IPS DF 4.7 (cell line): ENCODE data around the gene ZNF91.
A peak's percentile ranks its signal among the peaks of the same experiment; 100 is the strongest.
"Not testable (repeated sequence)": the region's sequence is repeated elsewhere in the genome, so short reads cannot be mapped to it uniquely, and the experiment has no call there.

Experiments
- DNase-seq: peaks from one replicate; pipeline ENCODE4 v3.0.0-alpha.2; 2013; ENCODE audit warnings: low spot score; ENCODE audit errors: extremely low read depth

The ZNF91 gene

DNA sequence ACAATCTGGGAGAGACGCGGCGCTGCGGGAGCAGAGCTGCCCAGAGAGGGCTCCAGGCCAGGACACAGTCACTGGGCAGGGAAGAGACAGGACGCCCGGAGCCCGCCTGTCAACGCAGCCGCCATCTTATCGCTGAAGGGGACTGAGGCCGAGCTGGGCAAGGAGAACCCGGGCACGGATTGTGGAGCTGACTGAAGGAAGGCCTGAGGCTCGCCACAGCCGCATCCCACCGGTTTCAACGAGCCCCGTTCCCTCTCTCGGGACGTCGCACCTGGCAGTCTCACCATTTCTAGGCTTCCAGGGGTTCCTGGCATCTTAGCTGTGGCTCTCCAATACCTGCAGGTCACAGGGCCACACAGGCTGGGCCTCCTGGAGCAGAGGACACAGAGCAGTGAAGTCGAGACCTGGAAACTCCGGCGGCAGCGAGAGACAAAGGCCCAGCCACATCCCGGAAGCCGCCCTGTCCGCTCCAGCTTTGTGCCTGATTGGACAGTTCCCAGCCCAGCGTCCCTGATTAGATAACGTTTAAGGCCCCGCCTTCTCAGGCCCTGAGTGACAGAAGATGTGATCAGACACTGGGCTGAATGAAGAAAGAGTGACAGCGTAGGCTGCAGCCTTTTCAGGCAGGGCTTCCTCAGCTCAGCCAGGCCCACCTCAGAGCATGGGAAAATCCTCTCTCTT is at the start of gene ZNF91:
TSS of gene ZNF91 (minus strand) at position 431 of the 681 bp plus-strand sequence. CDS start at position 314, 117 bp downstream.
- peak; percentile 93 for DNase-seq

DNA sequence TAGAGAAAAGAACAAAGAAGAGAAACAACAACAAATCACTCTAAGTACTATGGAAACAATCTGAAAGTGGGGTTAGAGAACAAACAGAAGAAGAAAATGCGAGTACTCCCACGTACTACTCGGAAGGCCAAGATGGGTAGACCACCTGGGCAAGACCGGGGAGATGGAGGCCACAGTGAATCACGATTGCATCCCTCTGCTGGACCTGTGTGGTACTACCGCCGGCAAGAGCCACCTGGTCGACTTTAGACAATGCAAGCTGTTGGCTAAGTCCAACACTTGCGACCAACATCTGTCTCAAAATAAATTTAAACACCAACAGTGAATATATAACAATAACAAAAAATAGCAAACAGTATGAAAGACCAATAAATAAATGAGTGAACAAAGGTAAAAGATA is 45.5 kb upstream of the ZNF91 start:
- no peak for DNase-seq

DNA sequence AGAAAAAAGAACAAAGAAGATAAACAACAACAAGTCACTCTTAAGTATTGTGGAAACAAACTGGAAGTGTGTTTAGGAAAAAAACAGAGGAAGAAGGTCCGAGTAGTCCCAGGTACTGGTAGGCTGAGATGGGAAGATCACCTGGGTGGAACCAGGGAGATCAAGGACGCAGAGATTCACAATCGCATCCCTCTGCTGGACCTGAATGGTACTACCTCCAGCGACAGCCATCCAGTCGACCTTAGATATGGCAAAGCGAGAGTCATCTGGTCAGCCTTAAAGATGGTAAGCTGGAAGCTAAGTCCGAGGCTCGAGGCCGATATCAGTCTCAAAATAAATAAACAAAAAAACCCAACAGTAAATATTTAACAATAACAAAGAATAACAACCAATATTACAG is 44.9 kb upstream of the ZNF91 start:
- no peak for DNase-seq

DNA sequence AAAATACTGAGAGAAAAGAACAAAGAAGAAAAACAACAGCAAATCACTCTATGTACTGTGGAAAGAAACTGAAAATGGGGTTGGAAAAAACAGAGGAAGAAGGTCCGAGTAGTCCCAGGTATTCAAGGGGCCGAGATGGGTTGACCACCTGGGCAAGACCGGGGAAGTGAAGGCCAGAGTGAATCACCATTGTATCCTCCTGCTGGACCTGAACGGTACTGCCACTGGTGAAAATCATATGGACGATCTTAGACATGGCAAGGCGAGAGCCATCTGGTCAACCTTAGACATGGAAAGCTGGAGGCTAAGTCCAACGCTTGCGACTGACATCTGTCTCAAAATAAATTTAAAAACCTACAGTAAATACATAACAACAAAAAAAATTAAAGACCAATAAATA is 44.4 kb upstream of the ZNF91 start:
- DNase-seq, result no peak

DNA sequence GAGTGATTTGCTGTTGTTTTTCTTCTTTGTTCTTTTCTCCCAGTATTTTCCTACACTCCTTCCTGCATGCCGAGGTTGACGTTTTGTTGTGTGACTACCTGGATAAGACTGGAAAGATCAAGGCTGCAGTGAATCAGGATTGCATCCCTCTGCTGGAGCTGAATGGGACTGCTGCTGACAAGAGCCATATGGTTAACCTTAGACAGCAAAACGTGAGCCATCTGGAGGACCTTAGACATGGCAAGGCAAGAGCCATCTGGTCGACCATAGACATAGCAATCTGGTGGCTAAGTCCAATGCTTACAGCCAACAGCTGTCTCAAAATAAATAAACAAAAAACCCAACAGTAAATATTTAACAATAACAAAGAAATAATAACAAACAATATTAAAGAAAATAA is 42.6 kb upstream of the ZNF91 start:
- no peak for DNase-seq

DNA sequence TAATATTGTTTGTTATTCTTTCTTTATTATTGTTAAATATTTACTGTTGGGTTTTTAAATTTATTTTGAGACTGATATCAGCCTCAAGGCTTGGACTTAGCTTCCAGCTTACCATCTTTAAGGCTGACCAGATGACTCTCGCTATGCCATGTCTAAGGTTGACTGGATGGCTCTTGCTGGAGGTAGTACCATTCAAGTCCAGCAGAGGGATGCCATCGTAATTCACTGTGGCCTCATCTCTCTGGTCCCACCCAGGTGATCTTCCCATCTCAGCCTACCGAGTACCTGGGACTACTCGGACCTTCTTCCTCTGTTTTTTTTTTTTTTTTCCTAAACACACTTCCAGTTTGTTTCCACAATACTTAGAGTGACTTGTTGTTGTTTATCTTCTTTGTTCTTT is 41.7 kb upstream of the ZNF91 start:
- DNase-seq, result no peak

DNA sequence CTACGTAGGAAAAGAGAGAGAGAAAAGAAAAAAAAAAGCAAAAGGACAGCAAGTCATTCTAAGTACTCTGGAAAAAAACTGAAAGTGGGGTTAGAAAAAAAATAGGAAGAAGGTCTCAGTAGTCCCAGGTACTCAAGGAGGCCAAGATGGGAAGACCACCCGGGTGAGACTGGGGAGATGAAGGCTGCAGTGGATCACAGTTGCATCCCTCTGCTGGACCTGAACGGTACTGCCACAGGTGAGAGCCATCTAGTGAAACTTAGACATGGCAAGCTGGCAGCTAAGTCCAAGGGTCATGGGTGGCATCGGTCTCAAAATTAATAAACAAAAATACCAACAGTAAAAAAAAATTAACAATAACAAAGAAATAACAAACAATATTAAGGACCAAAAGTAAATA is 41.0 kb upstream of the ZNF91 start:
- DNase-seq, result no peak

DNA sequence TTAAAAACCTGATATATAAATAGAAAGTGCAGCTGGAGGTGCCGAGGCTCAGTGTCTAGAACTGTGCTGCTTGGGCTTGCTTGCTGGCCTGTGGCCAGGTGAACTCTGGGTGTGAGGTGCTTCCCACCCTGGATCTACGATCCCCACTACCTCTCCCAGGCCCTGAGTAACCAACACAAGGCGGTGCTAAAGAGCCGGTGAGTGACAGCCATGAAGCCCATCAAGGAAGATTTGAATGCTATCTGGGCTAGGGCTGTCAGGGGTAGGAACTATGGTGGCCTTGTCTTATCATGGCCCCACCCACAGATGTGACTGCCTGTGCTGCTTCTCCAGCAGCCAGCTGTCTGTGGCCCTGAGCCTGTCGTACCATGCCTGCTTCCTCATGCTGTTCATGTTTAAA is 25.6 kb upstream of the ZNF91 start:
- DNase-seq, result no peak

DNA sequence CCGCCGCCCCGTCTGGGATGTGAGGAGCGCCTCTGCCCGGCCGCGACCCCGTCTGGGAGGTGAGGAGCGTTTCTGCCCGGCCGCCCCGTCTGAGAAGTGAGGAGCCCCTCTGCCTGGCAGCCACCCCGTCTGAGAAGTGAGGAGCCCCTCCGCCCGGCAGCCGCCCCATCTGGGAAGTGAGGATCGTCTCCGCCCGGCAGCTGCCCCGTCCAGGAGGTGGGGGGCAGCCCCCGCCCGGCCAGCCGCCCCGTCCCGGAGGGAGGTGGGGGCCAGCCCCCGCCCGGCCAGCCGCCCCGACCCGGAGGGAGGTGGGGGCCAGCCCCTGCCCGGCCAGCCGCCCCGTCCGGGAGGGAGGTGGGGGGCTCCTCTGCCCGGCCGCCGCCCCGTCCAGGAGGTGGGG is 24.0 kb upstream of the ZNF91 start:
- DNase-seq, result not testable (repeated sequence)

DNA sequence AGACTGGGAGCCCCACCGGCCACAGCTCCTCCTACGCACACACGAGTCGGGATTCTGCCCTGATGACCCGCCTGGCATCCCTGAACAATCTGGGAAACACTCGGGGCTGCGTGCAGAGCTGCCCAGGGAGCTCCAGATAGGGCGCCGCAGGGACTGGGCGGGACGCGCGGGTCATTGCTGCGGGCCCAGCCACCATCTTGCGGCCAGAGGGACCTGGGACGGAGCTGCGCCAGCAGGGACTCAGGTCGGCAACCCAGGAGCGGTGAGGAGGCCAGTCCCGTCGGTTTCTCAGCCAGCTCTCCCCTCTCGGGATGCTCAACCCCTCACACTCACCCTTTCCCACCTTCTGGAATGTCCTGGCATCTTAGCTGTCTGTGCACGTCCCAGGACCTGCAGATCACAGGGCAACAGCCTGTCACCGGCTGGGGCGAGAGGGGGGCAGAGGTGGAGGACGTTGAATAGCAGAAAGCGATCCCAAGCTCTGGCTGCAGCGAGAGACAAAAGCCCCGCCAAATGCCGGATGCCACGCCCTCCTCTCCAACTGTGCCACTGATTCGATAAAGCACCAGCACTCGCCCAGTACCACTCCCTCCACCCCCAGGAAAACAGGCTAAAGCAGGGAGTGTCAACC is 20.4 kb upstream of the ZNF91 start:
- no peak for DNase-seq

DNA sequence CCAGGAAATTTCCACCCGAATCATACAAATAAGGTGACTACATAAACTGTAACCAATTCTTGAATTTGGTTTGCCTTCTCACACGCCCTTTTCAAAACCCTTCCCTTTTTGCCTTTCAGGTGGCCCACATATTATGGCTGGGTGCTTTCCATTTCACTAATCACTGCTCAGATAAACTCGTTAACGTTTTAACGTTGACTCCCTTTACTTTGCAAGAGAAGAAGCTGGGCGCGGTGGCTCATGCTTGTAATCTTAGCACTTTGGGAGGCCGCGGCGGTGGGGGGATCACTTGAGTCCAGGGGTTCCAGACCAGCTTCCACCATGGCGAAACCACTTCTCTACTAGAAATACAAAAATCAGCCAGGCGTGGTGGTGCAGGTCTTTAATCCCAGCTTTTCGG is 19.8 kb upstream of the ZNF91 start:
- DNase-seq, result no peak

DNA sequence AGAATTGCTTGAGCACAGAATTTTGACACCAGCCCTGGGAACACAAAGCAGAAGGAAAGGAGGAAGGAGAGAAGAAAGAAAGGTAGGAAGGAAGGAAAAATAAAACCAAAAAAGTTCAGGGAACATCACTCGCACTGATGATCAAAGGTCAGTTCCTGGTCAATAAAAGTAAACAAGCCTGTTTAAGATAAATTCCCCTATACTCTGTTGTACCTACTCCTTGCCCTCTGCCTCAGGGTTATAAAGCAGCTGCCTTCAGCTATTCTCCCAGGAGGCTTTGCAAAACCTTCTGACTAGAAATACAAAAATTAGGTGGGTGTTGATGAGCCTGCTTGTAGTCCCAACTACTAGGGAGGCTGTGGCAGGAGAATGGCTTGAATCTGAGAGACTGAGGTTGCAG is 14.9 kb upstream of the ZNF91 start:
- DNase-seq, result no peak

DNA sequence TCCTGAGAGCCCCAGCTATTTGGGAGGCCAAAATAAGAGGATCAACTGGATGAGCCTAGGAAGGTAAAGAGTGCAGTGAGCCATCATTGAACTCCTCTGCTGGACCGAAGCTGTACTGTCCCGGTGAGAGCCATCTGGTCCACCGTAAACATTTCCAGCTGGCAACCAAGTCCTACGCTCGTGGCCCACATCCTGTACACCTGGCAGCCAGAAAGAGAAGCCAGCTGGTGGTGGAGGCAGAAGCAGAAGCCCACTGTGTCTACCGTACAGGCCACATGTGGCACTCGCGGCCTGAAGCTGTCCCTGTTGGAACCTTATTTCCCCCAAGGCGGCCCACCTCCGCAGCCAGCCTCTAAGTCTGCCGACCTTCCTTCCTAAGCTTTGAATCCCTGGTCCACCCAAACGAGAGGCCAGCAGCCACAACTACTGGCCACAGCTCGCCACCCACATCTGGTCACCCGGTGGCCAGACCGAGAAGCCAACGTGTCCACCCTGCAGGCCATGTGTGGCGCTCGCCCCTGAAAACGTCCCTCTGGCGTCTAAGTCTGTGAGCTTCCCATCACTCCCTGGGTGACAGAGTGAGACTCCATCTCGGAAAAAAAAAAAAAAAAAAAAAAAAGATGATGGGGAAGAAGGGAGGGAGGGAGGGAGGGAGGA is 14.2 kb upstream of the ZNF91 start:
- DNase-seq, result no peak

DNA sequence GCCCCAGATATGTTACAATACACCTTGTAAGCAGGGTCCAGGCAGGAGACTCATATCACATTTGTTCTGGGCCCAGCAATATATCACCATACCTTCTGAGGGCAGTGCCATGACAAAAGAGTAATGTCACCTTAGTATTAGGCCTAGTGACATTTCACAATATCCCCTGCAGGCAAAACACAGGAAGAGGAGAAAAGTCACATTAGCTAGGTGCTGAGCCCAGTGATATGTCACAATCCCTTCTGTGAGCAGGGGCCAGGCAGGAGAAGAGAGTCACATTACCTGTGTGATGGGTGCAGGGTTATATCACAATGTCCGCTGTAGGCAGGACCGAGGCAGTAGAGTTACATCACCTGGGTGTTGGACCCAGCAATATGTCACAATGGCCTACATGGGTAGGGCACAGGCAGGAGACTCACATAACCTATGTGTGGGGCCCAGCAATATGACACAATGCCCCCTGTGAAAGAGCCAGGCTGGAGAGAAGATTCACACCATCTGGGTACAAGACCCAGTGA is 12.4 kb upstream of the ZNF91 start:
- no peak for DNase-seq

DNA sequence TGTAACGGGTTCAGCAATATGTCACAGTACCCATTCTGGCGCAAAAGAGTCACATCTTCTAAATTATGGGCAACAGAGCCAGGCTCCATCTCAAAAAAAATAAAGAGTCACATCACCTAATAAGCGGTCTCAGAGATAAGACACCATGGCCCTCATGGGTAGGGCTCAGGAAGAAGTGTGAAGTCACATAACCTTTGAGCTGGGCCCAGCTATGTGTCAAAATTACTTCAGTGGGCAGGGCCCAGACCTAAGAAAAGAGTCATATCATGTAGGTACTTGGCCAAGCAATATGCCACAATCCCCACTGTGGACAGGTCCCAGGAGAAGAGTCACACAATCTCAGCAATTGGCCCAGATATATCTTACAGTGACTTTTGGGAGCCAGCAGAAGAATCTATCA is 11.4 kb upstream of the ZNF91 start:
- DNase-seq, result no peak

DNA sequence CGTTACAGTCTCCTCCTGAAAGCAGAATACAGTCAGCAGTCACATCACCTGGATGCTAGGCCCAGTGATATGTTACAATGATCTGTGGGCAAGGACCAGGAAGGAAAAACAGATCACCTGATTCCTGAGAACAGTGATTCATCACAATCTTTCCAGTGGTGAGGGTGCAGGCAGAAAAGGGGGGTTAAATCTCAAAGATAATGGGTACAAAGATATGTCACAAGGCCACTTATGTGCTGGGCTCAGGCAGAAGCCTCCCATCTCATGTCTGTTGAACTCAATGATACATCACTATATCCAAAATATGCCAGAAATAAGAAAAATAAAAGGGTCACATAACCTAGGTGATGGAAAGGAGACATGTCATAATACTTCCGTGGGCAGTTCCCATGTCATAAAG is 10.8 kb upstream of the ZNF91 start:
- DNase-seq, result no peak

DNA sequence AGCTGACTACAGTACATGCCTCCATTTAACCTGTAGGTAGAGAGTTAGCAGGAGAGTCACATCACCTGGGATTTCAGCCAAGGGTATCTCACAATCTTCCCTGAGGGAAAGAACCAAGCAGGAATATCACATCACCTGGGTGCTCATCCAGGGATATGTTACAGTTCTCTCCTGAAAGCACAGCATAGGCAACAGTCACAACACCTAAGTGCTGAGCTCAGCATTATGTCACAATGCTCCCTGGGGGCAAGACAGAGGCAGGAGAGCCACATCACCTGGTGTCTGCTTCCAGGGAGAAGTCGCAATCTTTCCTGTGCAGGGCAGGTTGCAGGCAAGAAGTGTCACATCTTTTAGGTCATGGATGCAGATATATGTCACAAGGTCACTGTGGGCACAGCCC is 9.4 kb upstream of the ZNF91 start:
- no peak for DNase-seq

DNA sequence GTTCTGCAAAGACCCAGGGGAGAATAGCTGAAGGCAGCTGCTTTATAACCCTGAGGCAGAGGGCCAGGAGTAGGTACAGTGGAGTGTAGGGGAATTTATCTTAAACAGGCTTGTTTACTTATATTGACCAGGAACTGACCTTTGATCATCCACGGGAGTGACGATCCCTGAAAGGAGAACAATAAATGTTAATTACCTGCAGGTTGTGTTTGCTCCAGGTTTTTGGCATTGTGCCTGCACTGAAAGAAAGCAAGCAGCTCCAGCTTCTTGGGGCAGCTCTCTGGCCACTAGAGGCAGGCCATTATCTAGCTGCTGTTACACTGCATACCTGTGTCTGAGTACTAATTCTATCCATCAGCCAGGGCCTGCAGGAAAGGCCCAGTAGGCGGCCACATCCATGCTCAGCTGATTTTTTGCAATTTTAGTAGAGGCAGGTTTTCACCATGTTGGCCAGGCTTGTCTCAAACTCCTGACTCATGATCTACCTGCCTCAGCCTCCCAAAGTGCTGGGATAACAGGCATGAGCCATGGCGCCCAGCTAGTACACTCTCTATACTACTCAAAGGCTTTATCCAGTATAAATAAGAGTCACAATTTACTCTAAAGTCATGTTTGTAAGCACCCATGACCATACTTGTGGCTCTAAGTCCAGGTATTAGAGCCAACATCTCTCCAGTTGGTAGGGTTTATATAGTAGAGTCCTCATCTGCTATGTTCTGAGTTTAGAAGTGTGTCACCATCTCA is 8.5 kb upstream of the ZNF91 start:
- no peak for DNase-seq

DNA sequence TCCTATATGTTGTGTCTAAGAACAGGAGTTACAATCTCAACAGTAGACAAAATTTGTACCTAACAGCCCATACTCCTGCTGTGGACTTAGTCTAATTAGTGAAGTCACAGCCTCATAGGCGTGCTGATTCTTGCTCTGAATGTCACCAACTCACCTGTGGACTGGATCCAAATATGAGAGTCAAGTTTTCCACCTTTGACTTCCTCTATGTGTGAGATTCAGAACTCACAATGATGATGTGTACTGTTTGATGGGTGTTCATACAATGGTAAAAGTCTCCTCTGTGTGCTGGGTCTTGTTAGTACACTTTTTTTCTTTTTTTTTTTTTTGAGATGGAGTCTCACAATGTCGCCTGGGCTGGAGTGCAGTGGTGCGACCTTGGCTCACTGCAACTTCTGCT is 7.8 kb upstream of the ZNF91 start:
- DNase-seq, result no peak

DNA sequence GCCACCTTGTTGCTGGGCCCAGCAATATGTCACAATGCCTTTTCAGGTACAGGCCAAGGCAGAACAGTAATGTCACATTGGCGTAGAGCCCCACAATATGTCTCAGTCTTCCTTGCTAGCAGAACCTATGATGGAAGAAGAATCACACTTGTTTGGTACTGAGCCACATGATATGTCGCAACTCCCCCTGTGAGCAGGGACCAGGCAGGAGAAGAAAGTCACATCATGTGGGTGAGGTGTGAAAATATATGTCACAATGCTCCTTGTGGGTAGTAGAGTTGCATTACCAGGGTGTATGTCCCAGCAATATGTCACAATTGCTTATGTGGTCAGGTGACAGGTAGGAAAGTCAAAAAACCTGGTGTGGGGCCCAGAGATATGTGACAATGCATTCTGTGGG is 7.1 kb upstream of the ZNF91 start:
- no peak for DNase-seq

DNA sequence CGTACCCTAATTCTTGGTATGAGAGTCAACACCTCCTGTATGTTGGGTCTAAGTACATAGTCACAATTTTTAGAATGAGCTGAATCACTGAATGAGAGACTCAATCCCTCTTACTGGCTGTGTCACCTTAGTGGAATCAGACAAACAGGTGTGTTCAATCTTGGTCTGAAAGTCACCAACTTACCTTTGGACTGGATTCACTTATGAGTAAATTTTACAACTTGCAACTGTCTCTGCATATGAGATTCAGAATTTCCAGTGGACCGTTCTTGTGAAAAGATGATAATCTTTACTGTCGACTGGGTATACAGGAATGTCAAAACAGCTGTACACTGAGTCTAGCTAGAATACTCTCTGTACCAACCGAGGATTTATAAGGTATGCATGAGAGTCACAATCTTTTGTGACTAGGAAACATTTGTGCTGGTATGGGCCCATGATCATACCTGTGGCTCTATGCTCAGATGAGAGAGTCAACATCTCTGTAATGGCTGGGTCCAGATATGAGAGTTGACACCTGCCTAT is 5.9 kb upstream of the ZNF91 start:
- no peak for DNase-seq

DNA sequence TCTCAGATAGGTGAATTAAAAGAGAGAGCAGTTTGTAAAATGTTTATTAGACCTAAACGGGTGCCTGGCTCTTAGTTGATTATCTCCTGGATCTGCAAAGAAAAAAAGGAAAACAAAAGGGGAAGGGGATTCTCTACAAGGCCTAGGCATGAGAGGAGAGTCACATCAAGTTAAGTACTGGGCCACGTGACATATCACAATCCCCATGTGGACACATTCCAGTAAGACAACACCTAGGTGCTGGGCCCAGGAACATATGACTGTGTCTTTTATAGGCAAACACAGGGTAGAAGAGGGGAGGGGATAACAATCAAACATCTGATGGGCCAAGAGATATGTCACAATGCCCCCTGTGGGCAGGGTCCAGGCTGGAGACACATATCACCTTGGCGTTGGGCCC is 4.2 kb upstream of the ZNF91 start:
- DNase-seq, result no peak
